ENCODE results near the gene GRID2.

- no peak for TF ChIP-seq CTCF (conservative IDR thresholded peaks at IDR 0.05; ENCODE audit: low read depth, low read length)
- no peak for TF ChIP-seq EZH2 (IDR thresholded peaks at IDR 0.05; ENCODE audit: low read length, unreplicated experiment)
- no peak for TF ChIP-seq EZH2phosphoT487 (IDR thresholded peaks at IDR 0.05; ENCODE audit: borderline replicate concordance, low read length)
Observed at GRCh38 chr4:93127489-93127888, 823.7 kb downstream of the GRID2 start.
